HepG2 (cell line): ENCODE measurements around the gene SYNC. TPM values are rescaled to one million over a fixed set of nuclear protein-coding genes. Genes with fewer than 3 reads are reported as not detected.
A peak's percentile ranks its signal among the peaks of the same experiment; 100 is the strongest.

ENCODE experiments used
- AFF4 ChIP-seq: sonication (generic); formaldehyde crosslinking; IDR thresholded peaks from 2 replicates; pipeline ENCODE4 v1.4.0; 2020; ENCODE audit warnings: missing genetic modification reagents
- E2F5 ChIP-seq: sonication (generic); formaldehyde crosslinking; conservative IDR thresholded peaks from 2 replicates; pipeline ENCODE4 v1.4.0; 2020; ENCODE audit warnings: missing genetic modification reagents
- MED1 ChIP-seq: sonication (generic); formaldehyde crosslinking; IDR thresholded peaks from 2 replicates; pipeline ENCODE4 v1.4.0; 2020; ENCODE audit warnings: missing genetic modification reagents
- MTA3 ChIP-seq: sonication (generic); formaldehyde crosslinking; IDR thresholded peaks from 2 replicates; pipeline ENCODE4 v1.4.0; 2020; ENCODE audit warnings: missing genetic modification reagents
- NCOR1 ChIP-seq: fragments of 200-600 bp; sonication (generic); IDR thresholded peaks from 2 replicates; pipeline ENCODE4 v1.7.0; 2017; ENCODE audit warnings: antibody characterized with exemption, low read length, borderline replicate concordance
- NFKB2 ChIP-seq: sonication (generic); formaldehyde crosslinking; IDR thresholded peaks from 2 replicates; pipeline ENCODE4 v1.4.0; 2020; ENCODE audit warnings: missing genetic modification reagents, borderline replicate concordance
- PBX3 ChIP-seq: sonication (generic); formaldehyde crosslinking; IDR thresholded peaks from 2 replicates; pipeline ENCODE4 v1.8.1; 2023; ENCODE audit warnings: missing genetic modification reagents, inconsistent platforms, borderline replicate concordance
- POGZ ChIP-seq: sonication (generic); formaldehyde crosslinking; IDR thresholded peaks from 2 replicates; pipeline ENCODE4 v1.4.0; 2020; ENCODE audit warnings: mild to moderate bottlenecking, missing genetic modification reagents
- SKIL ChIP-seq: sonication (generic); formaldehyde crosslinking; IDR thresholded peaks from 2 replicates; pipeline ENCODE4 v1.8.0; 2022; ENCODE audit warnings: missing genetic modification reagents, mild to moderate bottlenecking, moderate library complexity, borderline replicate concordance
- SP5 ChIP-seq: IDR thresholded peaks from 2 replicates; pipeline ENCODE4 v1.6.1; 2016; ENCODE audit warnings: low read depth, borderline replicate concordance
- SRF ChIP-seq: IDR thresholded peaks from 2 replicates; pipeline ENCODE4 v1.6.1; 2011; ENCODE audit warnings: mild to moderate bottlenecking, low read depth, low read length, moderate library complexity
- TOPORS ChIP-seq: sonication (generic); formaldehyde crosslinking; IDR thresholded peaks from 2 replicates; pipeline ENCODE4 v1.8.0; 2023; ENCODE audit warnings: mild to moderate bottlenecking, missing genetic modification reagents
- ZNF18 ChIP-seq: sonication (generic); formaldehyde crosslinking; IDR thresholded peaks from 2 replicates; pipeline ENCODE4 v1.8.0; 2022; ENCODE audit warnings: mild to moderate bottlenecking, missing genetic modification reagents; ENCODE audit not compliant: insufficient replicate concordance
- ZNF484 ChIP-seq: sonication (generic); formaldehyde crosslinking; IDR thresholded peaks from 2 replicates; pipeline ENCODE4 v1.5.1; 2020; ENCODE audit warnings: mild to moderate bottlenecking, low read depth, missing genetic modification reagents, borderline replicate concordance
- ZNF576 ChIP-seq: sonication (generic); formaldehyde crosslinking; IDR thresholded peaks from 2 replicates; pipeline ENCODE4 v1.4.0; 2020; ENCODE audit warnings: mild to moderate bottlenecking, missing genetic modification reagents
- ZNF691 ChIP-seq: sonication (generic); formaldehyde crosslinking; IDR thresholded peaks from 2 replicates; pipeline ENCODE4 v1.4.0; 2020; ENCODE audit warnings: missing genetic modification reagents, low read depth, mild to moderate bottlenecking, borderline replicate concordance
- ZNF737 ChIP-seq: sonication (generic); formaldehyde crosslinking; IDR thresholded peaks from 2 replicates; pipeline ENCODE4 v1.5.0; 2020; ENCODE audit warnings: missing genetic modification reagents, mild to moderate bottlenecking, borderline replicate concordance
- polyA plus RNA-seq, 8 experiments: library from polyadenylated mRNA; depleted of rRNA in 3 of 8; stranded (reverse) in 7 of 8; unstranded in 1 of 8; fragments of >200 nt; fragmentation: Illumina TruSeq in 4 of 8; extraction: Trizol in 4 of 8; gene quantifications; 2 replicates each; pipeline versions ENCODE4 v1.2.1 to v1.2.3, GENCODE V29; 2011 to 2016; ENCODE audit warnings: low read depth in 4 of 8, missing spikeins in 1 of 8, mixed read lengths in 1 of 8; ENCODE audit not compliant: insufficient read depth in 1 of 8
- total RNA-seq, 5 experiments: library from RNA; depleted of rRNA; stranded (reverse); fragments of >200 nt; fragmentation: Illumina TruSeq; extraction: Trizol; gene quantifications; 2 replicates each; pipeline ENCODE4 v1.2.3, GENCODE V29; 2016; ENCODE audit warnings: low read depth in 1 of 5

SYNC gene
- total and polyA plus RNA-seq, 2 of the 13 experiments (the other 11 are each of a cell fraction or from before 2014, with no cell fraction given): 2.4 to 5.4 TPM

- peak; percentile 77; the same call in 1 of the 2 replicates for TF ChIP-seq ZNF691
- peak; percentile 94 for TF ChIP-seq SP5 (CRISPR knock-in tag)
- peak; percentile 96 for TF ChIP-seq ZNF18 (CRISPR knock-in tag)
- no peak; the same call in 1 of the 2 replicates for TF ChIP-seq ZNF576 (CRISPR knock-in tag)
- peak; percentile 92 for TF ChIP-seq E2F5 (CRISPR knock-in tag)
- peak; percentile 56 for TF ChIP-seq POGZ (CRISPR knock-in tag)
- peak; percentile 66 for TF ChIP-seq MED1
- peak; percentile 80 for TF ChIP-seq SKIL (CRISPR knock-in tag)
- peak; percentile 55; the same call in 1 of the 2 replicates for TF ChIP-seq ZNF484 (CRISPR knock-in tag)
- no peak for TF ChIP-seq AFF4 (CRISPR knock-in tag)
- TF ChIP-seq NCOR1: no peak
- 0 out of 2 replicates have a peak, but pooled peaks have one; percentile 61 for TF ChIP-seq ZNF737 (CRISPR knock-in tag)
- no peak for TF ChIP-seq MTA3 (CRISPR knock-in tag)
- peak; percentile 97 for TF ChIP-seq NFKB2 (CRISPR knock-in tag)
- no peak for TF ChIP-seq PBX3
- no peak for TF ChIP-seq SRF
- TF ChIP-seq TOPORS (CRISPR knock-in tag): peak; percentile 70
These were observed 51.7 kb downstream of the SYNC start, which contains the start of gene RBBP4 (continued) for GRCh38 chr1:32650752-32651460.
